ENCODE measurements around the gene ARHGAP40. TPM values are rescaled to one million over a fixed set of nuclear protein-coding genes. Genes with fewer than 3 reads are reported as not detected.

ARHGAP40 gene
- total and polyA plus RNA-seq, 2 of the 8 experiments (the other 6 are each of a cell fraction or from before 2014, with no cell fraction given) = 0.74 to 1.4 TPM

- TF ChIP-seq RAD21 (IDR thresholded peaks at IDR 0.05 in 1 of 2, conservative IDR thresholded peaks at IDR 0.05 in 1 of 2; ENCODE audit: low read depth in 2 of 2, low read length in 2 of 2) (no peak), SRF (IDR thresholded peaks at IDR 0.05; ENCODE audit: low read depth, low read length) (no peak), TCF12 (IDR thresholded peaks at IDR 0.05; ENCODE audit: low read depth, low read length) (no peak), PHF8 (conservative IDR thresholded peaks at IDR 0.05; ENCODE audit: low read depth, low read length) (no peak)
Measured at GRCh38 chr20:38644588-38645260, 43.1 kb downstream of the ARHGAP40 start (continued).

Measured in H1 (cell line).